Spleen (tissue), 7 donors: Measurements from ENCODE around the gene KCNK17.

Source experiments
- CTCF ChIP-seq, 11 experiments: fragments of 200-600 bp in 7 of 11; fragments of 450-650 bp in 4 of 11; sonication (generic) in 4 of 11; IDR thresholded peaks in 8 of 11; conservative IDR thresholded peaks in 3 of 11; 1 replicate in 7 of 11; 2 replicates in 4 of 11; pipeline versions ENCODE4 v1.4.0 to v1.8.0; 2016 to 2021; ENCODE audit warnings: antibody characterized with exemption in 11 of 11, inconsistent platforms in 4 of 11, mild to moderate bottlenecking in 1 of 11
- POLR2A ChIP-seq, 3 donors: fragments of 450-650 bp; IDR thresholded peaks; one replicate each; pipeline ENCODE4 v1.5.1; 2017; ENCODE audit warnings: antibody characterized with exemption in 3 of 3, mild to moderate bottlenecking in 1 of 3
- POLR2AphosphoS5 ChIP-seq, 3 donors: sonication (generic); formaldehyde crosslinking; IDR thresholded peaks; one replicate each; pipeline ENCODE4 v1.5.1; 2017; ENCODE audit warnings: antibody characterized with exemption in 3 of 3
- donor health status: DM: no; HTN: no; CAD: no; lungs with moderate emphysema.
- donor health status: DM: no; HTN: no; CAD: no.
- donor health status: DM: no; HTN: no; CAD: no.

GRCh38 chr6:39287601-39288000, 26.6 kb downstream of the KCNK17 start:
- TF ChIP-seq POLR2A (IDR thresholded peaks at IDR 0.05) (no peak), CTCF (IDR thresholded peaks at IDR 0.05 in 8 of 11, conservative IDR thresholded peaks at IDR 0.05 in 3 of 11) (no peak), POLR2AphosphoS5 (IDR thresholded peaks at IDR 0.05) (no peak)
